IPS-15b (cell line): ENCODE results near the gene CBX7.
A peak's percentile ranks its signal among the peaks of the same experiment; 100 is the strongest.

ENCODE experiments used
- H3K27me3 ChIP-seq: one replicate; pipeline ENCODE4 v1.6.1; 2013; ENCODE audit warnings: low read length; ENCODE audit not compliant: control insufficient read depth, insufficient read depth
- H3K36me3 ChIP-seq: one replicate; pipeline ENCODE4 v1.6.1; 2013; ENCODE audit warnings: low read length; ENCODE audit not compliant: control insufficient read depth, insufficient read depth
- H3K4me1 ChIP-seq: one replicate; pipeline ENCODE4 v1.6.1; 2013; ENCODE audit warnings: mild to moderate bottlenecking, low read length; ENCODE audit not compliant: control insufficient read depth, insufficient read depth
- H3K4me3 ChIP-seq: one replicate; pipeline ENCODE4 v1.5.1; 2013; ENCODE audit warnings: low read depth, low read length
- H3K9ac ChIP-seq: one replicate; pipeline ENCODE4 v1.6.1; 2013; ENCODE audit warnings: low read depth, mild to moderate bottlenecking, low read length
- H3K9me3 ChIP-seq: one replicate; pipeline ENCODE4 v1.6.1; 2013; ENCODE audit warnings: mild to moderate bottlenecking, low read length; ENCODE audit not compliant: control insufficient read depth, insufficient read depth

CBX7 gene

DNA sequence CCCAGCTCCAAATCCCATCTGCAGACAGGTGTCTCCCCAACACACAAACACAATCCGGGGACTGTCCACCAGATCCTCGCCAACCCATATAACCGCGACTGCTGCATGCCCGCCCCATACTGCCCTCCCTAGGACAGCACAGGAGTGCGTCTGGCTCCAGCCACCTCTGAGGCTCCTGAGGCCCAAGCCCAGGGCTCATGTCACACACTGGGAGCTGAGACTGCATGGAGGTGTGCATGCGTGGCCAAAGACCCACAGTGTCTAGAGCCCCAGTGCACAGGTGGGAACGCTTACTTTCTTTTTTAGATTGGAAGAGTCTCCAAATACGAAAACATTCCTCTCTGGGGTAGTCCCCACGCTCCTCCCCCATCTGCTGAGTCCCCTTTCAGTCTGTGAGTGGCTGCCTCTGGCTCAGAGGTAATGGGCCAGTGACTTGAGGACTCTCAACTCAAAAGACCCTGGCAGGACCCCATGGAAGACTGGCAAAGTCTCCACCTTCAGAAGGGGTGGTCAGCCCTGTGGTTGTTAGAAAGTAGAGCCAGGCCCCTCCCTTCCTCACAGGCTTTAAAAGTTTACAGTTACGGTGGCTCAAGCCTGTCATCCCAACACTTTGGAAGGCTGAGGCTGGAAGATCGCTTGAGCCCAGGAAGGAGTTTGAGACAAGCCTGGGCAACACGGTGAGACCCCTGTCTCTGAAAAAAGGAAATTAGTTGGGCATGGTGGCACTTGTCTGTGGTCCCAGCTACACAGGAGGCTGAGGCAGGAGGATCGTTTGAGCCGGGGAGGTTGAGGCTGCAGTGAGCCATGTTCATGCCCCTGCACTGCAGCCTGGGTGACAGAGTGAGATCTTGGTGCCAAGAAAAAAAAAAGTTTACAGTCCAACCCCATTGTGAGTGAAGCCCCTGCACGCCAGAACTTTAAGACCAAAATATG is 2.3 kb downstream of the CBX7 start:
- Histone ChIP-seq H3K4me1 (peaks cover 7% of the 10 kb centered on the region), H3K4me3 (no peak overlapping the region), H3K27me3 (peaks cover 20% of the 10 kb centered on the region), H3K9ac (no peak overlapping the region), H3K9me3 (no peaks in the 10 kb centered on the region), H3K36me3 (no peaks in the 10 kb centered on the region)

DNA sequence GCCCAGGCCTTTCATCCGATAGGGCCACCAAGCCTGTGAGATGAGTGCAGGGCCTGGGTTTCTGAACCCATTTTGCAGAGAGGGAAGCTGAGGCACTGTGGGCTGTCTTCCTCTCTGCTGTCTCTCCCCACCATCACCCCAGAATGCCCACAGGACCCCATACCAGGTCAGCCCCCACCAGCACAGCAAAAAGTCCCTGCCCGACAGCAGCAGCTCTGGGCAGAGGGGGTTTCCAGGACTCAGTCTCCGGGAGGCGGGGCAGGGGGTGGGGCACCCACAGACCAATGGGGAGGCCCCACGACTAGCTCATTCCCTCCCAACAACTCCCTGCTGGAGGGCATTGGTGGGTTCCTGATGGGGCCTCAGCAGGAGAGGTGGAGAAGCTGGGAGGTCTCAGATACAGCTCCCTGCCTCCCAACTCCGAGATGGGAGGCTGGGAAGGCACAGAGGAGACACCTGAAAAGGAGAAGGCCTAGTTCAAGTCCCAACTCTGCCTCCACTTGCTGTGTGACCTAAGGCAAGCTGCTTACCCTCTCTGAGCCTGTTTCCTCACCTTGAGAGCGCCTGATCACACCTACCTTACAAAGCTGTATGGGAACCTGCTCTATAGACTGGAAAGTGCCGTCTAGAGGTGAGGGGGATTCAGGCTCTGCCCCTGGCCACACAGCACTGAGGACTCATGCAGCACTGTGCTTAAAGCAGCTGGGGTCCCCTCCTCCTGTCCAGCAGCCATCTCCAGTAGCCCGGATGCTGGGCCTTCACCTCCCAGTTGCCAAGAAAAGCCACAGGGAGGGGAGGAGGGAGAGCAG is 3.5 kb downstream of the CBX7 start:
- Histone ChIP-seq H3K4me3 (no peak overlapping the region), H3K9ac (no peak overlapping the region)

DNA sequence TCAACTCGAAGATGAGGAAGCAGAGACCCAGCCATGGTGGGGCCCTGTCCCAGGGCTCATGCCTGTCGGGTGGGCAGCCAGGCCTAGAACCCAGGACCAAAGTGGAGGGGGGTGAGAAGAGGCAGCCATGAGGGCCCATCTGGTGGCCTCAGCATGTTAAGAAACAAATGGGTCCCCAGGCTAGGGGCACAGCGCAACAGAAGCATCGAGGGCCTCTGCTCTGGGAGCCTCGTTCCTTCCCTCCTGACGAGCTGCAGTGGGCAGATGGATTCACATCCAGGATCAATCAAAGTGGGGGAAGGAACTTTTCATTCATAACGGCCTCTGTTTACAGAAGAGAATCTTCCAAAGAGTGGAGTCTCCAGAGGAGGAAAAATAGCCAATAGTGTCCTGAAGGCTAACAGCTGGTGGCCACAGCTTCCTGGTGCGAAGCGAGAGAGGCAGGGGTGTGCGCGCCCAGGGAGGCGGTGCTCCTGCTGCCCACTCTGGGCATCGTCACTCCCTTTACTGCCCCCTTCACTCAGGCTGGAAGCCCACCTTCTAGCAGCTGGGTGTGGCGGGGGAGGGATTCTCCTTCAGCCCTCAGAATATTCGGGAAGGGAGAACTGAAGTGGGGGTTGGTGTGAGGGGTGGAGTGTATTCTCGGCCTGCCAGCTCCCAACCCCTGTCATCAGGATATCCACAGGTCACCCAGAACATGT is 4.3 kb downstream of the CBX7 start:
- no peak overlapping the region for H3K9ac ChIP-seq
- H3K27me3 ChIP-seq, result peaks cover 3% of the 10 kb centered on the region
- H3K4me1 ChIP-seq, result peaks cover 14% of the 10 kb centered on the region
- no peaks in the 10 kb centered on the region for H3K36me3 ChIP-seq
- H3K4me3 ChIP-seq, result no peak overlapping the region
- no peaks in the 10 kb centered on the region for H3K9me3 ChIP-seq

More for the DNA sequence above, 3.5 kb downstream of the CBX7 start:
- peaks cover 10% of the 10 kb centered on the region for H3K27me3 ChIP-seq
- H3K36me3 ChIP-seq, result no peaks in the 10 kb centered on the region
- peaks cover 14% of the 10 kb centered on the region for H3K4me1 ChIP-seq
- no peaks in the 10 kb centered on the region for H3K9me3 ChIP-seq

DNA sequence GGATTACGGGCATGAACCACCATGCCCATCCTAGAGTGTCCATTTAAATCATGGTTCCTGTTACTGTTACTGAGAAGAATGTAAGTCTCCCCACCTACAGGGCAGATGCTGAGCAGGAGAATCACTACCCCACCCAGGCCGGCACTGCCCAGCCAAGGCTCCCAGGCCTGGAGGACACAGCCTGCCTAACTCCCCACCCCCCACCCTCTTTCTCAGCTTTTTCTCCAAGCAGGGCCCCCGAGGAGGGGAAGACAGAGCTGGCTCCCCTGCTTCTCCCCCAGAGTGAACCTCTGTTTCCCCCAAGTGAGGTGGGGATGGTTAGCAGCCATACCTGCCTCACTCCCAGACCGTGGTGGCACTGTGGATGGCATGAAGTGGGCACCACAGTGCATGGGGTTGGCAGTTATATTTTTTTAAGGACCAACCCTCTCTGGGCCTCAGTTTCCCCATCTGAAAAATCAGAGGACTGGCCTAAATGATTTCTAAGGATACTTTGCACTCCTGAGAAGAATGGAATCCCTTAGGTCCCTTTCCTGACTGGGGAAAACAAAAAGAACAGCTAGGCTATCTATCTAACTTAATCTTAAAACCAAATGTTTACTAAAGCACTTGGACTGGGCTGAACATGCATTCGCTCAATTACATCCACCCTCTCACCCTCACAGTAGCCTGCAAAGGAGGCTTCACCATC is 5.0 kb downstream of the CBX7 start:
- Histone ChIP-seq H3K4me1 (peaks cover 14% of the 10 kb centered on the region), H3K9ac (no peak overlapping the region), H3K4me3 (no peak overlapping the region), H3K27me3 (peaks cover 2% of the 10 kb centered on the region), H3K9me3 (no peaks in the 10 kb centered on the region), H3K36me3 (no peaks in the 10 kb centered on the region)

- Histone ChIP-seq H3K4me1 (peaks cover 14% of the 10 kb centered on the region), H3K36me3 (no peaks in the 10 kb centered on the region), H3K27me3 (peaks cover 2% of the 10 kb centered on the region), H3K4me3 (peak overlapping the region; percentile 49), H3K9ac (no peak overlapping the region), H3K9me3 (no peaks in the 10 kb centered on the region)
Measured at GRCh38 chr22:39146256-39147101, 6.0 kb downstream of the CBX7 start.

DNA sequence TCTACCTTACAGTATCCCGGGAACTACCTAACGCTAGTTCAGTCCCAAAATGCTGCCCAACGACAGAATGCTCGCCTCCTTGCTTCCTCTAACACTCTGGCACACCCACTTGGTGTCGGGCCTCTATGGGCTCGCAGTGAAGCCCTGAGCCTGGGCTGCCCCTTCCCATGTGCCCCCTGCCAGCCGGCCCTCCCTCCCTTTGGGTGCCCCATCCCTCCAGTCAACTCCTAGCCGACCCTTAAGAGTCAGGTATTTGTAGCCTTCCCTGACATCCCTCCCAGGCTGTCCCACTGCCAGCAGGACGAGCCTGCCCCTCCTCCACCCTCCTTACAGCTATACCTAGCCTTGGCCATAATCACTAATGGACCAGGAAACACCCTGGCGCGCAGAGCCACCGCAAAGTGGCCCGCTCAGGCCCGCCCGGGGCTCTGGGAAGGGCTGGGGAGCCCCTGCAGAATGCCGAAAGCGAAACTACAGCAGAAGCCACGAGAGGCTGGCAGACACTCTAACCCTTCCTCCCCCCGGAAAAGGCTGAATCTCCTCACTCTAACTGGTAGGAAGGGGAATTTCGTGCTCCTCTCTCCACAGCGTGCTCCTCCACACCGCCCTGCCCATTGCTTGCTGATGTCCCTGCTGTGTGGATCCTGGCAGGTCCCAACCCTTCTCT is 8.2 kb downstream of the CBX7 start:
- no peak overlapping the region for H3K9ac ChIP-seq
- no peaks in the 10 kb centered on the region for H3K9me3 ChIP-seq

DNA sequence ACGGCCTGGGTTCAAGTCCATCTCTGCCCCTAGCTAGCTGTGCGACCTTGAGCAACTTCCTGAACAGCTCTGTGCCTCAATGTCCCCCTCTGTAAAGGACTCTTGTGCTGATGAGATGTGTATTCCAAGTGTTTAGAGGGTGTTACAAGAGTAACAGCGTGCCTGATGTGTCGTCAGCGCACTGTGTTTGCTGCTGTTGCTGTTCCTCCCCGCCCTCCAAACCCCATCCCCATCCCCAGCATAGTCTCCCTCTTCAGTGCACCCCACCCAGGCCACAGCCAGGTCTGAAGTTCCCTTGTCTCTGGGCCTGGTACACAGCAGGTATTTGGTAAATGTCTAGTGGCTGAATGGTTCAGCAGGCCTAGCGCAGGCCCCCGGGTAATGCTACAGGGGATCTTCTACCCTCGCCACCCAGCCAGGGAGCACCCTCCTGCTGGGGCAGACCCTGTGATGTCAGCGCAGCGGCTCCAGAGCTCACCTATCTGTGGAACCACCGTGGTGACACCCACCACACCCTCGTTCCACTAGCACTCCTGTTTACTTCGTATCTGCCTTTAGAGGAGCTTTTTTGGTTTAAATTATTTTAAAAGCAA is 10.3 kb downstream of the CBX7 start:
- Histone ChIP-seq H3K4me3 (no peak overlapping the region), H3K9ac (no peak overlapping the region), H3K9me3 (no peaks in the 10 kb centered on the region), H3K36me3 (no peaks in the 10 kb centered on the region), H3K4me1 (peaks cover 7% of the 10 kb centered on the region), H3K27me3 (peaks cover 2% of the 10 kb centered on the region)

More for the DNA sequence above, 8.2 kb downstream of the CBX7 start:
- peaks cover 11% of the 10 kb centered on the region for H3K4me1 ChIP-seq
- peak overlapping the region; percentile 92 for H3K4me3 ChIP-seq
- H3K27me3 ChIP-seq, result peaks cover 2% of the 10 kb centered on the region
- H3K36me3 ChIP-seq, result no peaks in the 10 kb centered on the region

- Histone ChIP-seq H3K9me3 (no peaks in the 10 kb centered on the region), H3K9ac (no peak overlapping the region), H3K4me1 (peaks cover 11% of the 10 kb centered on the region), H3K4me3 (no peak overlapping the region), H3K36me3 (no peaks in the 10 kb centered on the region), H3K27me3 (peaks cover 2% of the 10 kb centered on the region)
Measured at GRCh38 chr22:39139933-39140332, 12.5 kb downstream of the CBX7 start.

GRCh38 chr22:39138357-39138997 is 14.0 kb downstream of the CBX7 start:
- Histone ChIP-seq H3K9ac (no peak overlapping the region), H3K4me3 (no peak overlapping the region), H3K9me3 (no peaks in the 10 kb centered on the region), H3K4me1 (peaks cover 4% of the 10 kb centered on the region), H3K27me3 (no peaks in the 10 kb centered on the region), H3K36me3 (no peaks in the 10 kb centered on the region)
